Activated CD4-positive, alpha-beta T cell treated with anti-CD3 and anti-CD28 coated beads, Interleukin-2, amount 50 U/mL, for 16 hours (primary cell): ENCODE results near the gene EGFR.

Experiments
- DNase-seq: peaks from one replicate; pipeline ENCODE4 v3.0.0-alpha.2; 2020

EGFR gene

DNA sequence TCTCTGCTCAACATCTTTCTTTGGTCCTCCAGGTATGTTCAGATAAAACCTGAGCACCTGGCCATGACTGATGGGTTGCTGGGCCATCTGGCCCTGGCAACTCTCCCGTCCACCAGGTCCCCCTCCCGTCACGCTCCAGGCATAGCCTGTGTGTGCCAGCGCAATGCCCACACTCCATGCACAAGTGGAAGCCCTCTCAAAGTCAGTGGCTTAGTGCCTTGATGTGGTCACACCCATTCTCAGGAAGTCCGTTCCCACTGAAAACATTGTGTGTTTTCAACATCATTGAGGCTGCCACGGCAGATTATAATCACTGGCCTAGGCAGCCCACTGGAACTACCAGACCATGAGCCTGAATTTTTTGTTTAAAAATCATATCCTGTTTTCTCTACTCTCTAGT lies 175.7 kb downstream of the EGFR start:
- no peak for DNase-seq

DNA sequence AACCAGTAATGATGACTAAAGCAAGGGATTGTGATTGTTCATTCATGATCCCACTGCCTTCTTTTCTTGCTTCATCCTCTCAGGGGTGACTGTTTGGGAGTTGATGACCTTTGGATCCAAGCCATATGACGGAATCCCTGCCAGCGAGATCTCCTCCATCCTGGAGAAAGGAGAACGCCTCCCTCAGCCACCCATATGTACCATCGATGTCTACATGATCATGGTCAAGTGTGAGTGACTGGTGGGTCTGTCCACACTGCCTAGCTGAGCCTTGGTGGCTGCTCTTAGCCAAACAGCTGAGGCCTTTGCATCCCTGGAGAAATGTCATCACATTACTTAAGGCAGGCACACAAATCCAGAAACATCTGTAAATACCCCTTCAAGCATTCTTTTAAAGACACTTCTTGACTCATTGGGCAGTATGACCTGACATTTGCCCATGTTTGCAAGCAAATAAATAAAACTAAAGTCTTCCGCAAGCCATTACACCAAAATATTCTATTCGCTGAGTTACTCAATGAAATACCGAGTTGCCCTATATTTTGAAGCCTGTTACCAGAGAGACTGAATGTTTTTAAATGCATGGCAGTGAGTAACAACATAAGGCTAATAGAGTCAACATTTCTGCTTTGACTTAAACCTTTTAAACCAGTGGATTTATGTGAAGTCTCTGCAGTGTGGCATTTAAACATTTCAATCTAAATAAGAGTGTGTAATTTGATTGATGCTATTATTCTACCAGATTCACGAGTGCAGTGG lies 180.0 kb downstream of the EGFR start:
- no peak for DNase-seq

- no peak for DNase-seq
Observed at GRCh38 chr7:55199418-55199817, 180.6 kb downstream of the EGFR start.

DNA sequence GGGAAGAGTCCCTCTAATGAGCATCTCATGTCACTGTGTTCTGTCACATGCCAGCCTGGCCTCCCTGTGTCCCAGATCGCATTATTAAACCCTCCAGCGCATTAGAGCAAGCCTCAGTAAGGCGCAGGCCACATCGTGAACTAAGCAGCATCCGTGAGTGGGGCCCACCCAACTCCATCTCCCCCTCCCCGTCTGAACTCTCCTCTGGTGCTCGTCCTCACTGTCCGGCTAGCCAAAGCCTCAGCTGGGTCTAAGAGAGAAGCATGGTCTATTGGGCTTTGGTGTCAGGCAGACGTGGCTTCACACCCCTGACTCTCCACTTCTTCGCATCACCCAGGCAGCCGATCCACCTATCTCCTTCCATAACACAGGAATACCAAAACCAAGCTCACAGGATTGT lies 181.6 kb downstream of the EGFR start:
- DNase-seq: no peak

DNA sequence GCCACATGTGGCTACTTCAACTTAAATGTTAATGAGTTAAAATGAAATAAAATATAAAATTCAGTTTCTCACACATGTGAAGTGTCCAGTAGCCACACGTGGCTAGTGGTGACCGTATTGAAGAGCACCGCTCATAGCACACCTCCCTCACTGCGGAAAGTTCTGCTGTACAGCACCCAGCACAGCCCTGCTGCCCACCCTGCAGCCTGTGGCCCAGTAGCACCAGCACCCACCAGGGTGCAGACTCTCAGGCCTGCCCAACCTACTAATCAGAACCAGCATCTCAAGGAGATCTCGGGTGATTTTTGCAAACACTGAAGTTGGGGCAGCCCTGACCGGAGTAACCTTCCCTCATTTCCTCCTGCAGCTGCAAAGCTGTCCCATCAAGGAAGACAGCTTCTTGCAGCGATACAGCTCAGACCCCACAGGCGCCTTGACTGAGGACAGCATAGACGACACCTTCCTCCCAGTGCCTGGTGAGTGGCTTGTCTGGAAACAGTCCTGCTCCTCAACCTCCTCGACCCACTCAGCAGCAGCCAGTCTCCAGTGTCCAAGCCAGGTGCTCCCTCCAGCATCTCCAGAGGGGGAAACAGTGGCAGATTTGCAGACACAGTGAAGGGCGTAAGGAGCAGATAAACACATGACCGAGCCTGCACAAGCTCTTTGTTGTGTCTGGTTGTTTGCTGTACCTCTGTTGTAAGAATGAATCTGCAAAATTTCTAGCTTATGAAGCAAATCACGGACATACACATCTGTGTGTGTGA lies 183.5 kb downstream of the EGFR start:
- DNase-seq: no peak

- no peak for DNase-seq
Observed at GRCh38 chr7:55203300-55203699, 184.5 kb downstream of the EGFR start.

DNA sequence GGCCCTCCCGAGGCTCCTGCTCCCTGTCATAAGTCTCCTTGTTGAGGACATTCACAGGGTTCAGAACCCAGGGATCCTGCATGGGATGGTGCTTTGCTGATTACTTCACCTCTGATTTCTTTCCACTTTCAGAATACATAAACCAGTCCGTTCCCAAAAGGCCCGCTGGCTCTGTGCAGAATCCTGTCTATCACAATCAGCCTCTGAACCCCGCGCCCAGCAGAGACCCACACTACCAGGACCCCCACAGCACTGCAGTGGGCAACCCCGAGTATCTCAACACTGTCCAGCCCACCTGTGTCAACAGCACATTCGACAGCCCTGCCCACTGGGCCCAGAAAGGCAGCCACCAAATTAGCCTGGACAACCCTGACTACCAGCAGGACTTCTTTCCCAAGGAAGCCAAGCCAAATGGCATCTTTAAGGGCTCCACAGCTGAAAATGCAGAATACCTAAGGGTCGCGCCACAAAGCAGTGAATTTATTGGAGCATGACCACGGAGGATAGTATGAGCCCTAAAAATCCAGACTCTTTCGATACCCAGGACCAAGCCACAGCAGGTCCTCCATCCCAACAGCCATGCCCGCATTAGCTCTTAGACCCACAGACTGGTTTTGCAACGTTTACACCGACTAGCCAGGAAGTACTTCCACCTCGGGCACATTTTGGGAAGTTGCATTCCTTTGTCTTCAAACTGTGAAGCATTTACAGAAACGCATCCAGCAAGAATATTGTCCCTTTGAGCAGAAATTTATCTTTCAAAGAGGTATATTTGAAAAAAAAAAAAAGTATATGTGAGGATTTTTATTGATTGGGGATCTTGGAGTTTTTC lies 186.5 kb downstream of the EGFR start:
- no peak for DNase-seq

DNA sequence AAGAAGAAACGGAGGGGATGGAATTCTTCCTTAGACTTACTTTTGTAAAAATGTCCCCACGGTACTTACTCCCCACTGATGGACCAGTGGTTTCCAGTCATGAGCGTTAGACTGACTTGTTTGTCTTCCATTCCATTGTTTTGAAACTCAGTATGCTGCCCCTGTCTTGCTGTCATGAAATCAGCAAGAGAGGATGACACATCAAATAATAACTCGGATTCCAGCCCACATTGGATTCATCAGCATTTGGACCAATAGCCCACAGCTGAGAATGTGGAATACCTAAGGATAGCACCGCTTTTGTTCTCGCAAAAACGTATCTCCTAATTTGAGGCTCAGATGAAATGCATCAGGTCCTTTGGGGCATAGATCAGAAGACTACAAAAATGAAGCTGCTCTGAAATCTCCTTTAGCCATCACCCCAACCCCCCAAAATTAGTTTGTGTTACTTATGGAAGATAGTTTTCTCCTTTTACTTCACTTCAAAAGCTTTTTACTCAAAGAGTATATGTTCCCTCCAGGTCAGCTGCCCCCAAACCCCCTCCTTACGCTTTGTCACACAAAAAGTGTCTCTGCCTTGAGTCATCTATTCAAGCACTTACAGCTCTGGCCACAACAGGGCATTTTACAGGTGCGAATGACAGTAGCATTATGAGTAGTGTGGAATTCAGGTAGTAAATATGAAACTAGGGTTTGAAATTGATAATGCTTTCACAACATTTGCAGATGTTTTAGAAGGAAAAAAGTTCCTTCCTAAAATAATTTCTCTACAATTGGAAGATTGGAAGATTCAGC lies 187.6 kb downstream of the EGFR start:
- peak; percentile 74 for DNase-seq

DNA sequence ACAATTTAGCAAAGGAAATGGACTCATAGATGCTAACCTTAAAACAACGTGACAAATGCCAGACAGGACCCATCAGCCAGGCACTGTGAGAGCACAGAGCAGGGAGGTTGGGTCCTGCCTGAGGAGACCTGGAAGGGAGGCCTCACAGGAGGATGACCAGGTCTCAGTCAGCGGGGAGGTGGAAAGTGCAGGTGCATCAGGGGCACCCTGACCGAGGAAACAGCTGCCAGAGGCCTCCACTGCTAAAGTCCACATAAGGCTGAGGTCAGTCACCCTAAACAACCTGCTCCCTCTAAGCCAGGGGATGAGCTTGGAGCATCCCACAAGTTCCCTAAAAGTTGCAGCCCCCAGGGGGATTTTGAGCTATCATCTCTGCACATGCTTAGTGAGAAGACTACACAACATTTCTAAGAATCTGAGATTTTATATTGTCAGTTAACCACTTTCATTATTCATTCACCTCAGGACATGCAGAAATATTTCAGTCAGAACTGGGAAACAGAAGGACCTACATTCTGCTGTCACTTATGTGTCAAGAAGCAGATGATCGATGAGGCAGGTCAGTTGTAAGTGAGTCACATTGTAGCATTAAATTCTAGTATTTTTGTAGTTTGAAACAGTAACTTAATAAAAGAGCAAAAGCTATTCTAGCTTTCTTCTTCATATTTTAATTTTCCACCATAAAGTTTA lies 188.8 kb downstream of the EGFR start:
- peak; percentile 46 for DNase-seq

DNA sequence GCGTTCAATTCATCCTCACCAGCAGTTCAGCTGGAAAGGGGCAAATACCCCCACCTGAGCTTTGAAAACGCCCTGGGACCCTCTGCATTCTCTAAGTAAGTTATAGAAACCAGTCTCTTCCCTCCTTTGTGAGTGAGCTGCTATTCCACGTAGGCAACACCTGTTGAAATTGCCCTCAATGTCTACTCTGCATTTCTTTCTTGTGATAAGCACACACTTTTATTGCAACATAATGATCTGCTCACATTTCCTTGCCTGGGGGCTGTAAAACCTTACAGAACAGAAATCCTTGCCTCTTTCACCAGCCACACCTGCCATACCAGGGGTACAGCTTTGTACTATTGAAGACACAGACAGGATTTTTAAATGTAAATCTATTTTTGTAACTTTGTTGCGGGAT lies 190.5 kb downstream of the EGFR start:
- no peak for DNase-seq

GRCh38 chr7:55210176-55210575 lies 191.4 kb downstream of the EGFR start:
- no peak for DNase-seq

DNA sequence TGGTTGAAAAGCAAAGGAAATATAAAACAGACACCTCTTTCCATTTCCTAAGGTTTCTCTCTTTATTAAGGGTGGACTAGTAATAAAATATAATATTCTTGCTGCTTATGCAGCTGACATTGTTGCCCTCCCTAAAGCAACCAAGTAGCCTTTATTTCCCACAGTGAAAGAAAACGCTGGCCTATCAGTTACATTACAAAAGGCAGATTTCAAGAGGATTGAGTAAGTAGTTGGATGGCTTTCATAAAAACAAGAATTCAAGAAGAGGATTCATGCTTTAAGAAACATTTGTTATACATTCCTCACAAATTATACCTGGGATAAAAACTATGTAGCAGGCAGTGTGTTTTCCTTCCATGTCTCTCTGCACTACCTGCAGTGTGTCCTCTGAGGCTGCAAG lies 191.9 kb downstream of the EGFR start:
- DNase-seq: no peak

DNA sequence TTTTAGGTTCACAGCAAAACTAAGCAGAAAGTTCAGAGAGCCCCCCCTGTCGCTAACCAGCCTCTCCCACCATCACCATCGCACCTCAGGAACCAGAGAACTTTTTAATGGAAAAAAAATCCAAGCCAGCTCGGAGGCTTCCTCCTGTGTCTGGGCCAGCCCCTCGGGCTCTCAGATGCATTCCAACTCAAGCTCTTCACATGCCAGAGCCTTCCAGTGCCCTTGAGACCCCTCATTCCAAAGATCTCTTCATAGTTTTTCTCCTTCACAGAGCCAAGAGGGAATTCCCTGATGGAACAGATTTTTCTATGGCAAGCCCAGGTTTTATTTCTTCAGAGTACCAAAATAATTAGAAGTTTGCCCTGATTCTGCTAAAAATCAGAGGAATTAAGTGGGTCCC lies 192.9 kb downstream of the EGFR start:
- no peak for DNase-seq

DNA sequence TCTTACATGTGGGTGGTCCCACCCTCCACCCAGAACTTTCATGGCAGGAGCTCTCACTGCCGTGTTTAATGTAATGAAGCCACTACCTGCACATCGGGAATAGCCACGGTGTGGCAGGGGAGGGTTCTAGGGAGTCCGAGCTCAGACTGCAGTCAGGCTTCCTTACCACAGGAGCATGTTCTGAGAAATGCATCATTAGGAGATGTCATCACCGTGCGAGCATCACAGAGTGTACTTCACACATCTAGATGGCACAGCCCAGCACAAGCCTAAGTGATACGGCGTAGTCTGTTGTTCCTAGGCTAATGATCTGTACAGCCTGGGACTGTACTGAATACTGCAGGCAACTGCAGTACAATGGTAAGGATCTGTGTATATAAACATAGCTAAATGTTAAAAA lies 193.4 kb downstream of the EGFR start:
- no peak for DNase-seq

DNA sequence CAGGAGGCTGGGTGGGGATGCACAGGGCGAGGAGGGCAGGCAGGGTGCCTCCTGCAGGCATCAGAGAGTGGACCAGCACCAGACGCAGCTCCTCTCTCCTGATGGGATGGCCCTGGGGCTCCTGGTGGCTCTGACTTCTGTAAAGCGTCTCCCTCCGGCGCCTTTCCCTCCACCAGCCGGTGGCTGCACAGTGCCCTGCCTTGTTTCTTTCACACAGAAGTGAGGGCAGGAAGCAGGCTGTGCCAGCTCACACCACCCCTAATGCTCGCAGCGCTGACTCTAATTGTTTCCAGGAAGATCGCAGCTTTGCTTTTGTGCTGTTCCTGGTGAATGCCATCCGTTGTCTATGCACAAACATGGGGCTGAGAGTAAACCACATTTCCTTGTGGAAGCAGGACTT lies 194.0 kb downstream of the EGFR start:
- DNase-seq: no peak

GRCh38 chr7:55214707-55215106 lies 195.9 kb downstream of the EGFR start:
- DNase-seq: no peak

DNA sequence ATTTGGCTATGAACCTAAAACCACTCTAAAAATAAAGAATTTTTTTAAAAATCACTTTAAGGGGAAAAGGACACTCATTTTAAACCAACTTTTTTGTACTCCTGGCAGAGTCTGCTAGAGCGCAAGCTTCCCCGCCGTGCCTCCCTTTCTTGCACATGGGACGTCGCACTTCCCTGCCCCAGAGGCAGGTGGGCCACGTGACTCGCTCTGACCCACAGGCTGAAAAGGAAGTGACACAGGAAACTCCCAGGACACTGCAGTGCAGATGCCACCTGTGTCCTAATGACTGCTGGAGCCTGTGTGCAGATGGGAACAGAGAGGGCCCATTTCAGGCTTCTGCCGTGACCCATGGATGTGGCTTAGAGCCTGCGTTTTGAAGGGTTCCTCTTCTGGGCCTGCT lies 204.2 kb downstream of the EGFR start:
- no peak for DNase-seq

GRCh38 chr7:55224111-55224510 lies 205.3 kb downstream of the EGFR start:
- DNase-seq: no peak

GRCh38 chr7:55224810-55225209 lies 206.0 kb downstream of the EGFR start:
- no peak for DNase-seq

DNA sequence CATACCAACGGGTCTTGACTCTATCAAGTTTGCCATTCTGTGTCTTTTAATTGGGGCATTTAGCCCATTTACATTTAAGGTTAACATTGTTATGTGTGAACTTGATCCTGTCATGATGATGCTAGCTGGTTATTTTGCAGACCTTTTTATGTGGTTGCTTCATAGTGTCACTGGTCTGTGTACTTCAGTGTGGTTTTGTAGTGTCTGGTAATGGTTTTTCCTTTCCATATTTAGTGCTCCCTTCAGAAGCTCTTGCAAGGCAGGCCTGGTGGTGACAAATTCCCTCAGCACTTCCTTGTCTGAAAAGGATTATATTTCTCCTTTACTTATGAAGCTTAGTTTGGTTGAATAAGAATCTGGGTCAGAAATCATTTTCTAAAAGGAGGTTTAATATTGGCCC lies 211.2 kb downstream of the EGFR start:
- DNase-seq: no peak

- no peak for DNase-seq
Observed at GRCh38 chr7:55231736-55232280, 213.0 kb downstream of the EGFR start.

DNA sequence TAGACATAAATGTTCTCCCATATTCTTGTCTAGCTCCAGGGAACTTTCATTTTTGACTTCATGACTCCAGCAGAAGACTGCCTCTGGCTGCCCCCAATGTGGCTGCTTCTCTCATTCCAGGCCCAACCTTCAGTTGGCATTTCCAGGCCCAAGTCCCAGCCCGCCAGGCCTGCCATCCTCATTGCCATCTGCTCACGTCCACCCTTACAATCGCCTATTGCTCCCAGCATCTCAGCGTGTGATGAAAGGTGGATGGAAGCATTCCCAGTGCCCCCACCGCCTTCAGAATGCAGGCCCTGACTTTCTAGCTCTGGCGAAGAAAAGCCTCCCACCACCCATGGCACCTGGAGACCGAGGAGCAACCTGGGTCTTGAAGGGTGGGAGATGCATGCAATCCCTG lies 214.2 kb downstream of the EGFR start:
- no peak for DNase-seq
